Measurements from ENCODE around the gene FSCN2. TPM values are rescaled to one million over a fixed set of nuclear protein-coding genes. Genes with fewer than 3 reads are reported as not detected.
A peak's percentile ranks its signal among the peaks of the same experiment; 100 is the strongest.
"Not testable (repeated sequence)": the region's sequence is repeated elsewhere in the genome, so short reads cannot be mapped to it uniquely, and the experiment has no call there.

The FSCN2 gene
- total and polyA plus RNA-seq, 5 experiments from 2014 or later, result 0.96 to 2.0 TPM; not detected in 3

- no peak overlapping the region for H3K27ac Mint-ChIP-seq
- no peak for DNase-seq
- ATAC-seq, result no peak
- no peaks in the 10 kb centered on the region for H3K9me3 Mint-ChIP-seq
- no peak overlapping the region for H3K4me3 Mint-ChIP-seq
- POLR2A ChIA-PET, result interaction anchor here (0.8 kb wide), 1 partner anchor 26 kb away, joined by 3 read pairs; no protein-coding TSS in a partner anchor
- no peaks in the 10 kb centered on the region for H3K27me3 Mint-ChIP-seq
- peaks cover 0 to 69% (median 13%) of the 10 kb centered on the region in 3 donors for H3K36me3 Mint-ChIP-seq
- H3K4me1 Mint-ChIP-seq, result peaks cover 12 to 30% (median 16%) of the 10 kb centered on the region in 4 donors
These were observed 53.6 kb downstream of the FSCN2 start for GRCh38 chr17:81581758-81582157.

- Mint-ChIP-seq H3K27me3 (no peaks in the 10 kb centered on the region), H3K4me3 (no peak overlapping the region), H3K27ac (no peak overlapping the region), H3K4me1 (peaks cover 10 to 27% (median 14%) of the 10 kb centered on the region in 4 donors), H3K36me3 (peaks cover 0 to 71% (median 13%) of the 10 kb centered on the region in 3 donors), H3K9me3 (no peaks in the 10 kb centered on the region)
- POLR2A ChIA-PET, result interaction anchor here (0.8 kb wide), 1 partner anchor 27 kb away, joined by 3 read pairs; no protein-coding TSS in a partner anchor
- ATAC-seq, result no peak
- DNase-seq, result no peak
These were observed 54.2 kb downstream of the FSCN2 start for GRCh38 chr17:81582341-81582740.

- no peak overlapping the region for H3K4me3 Mint-ChIP-seq
These were observed 54.6 kb downstream of the FSCN2 start for GRCh38 chr17:81582749-81583148.

GRCh38 chr17:81583589-81584342 is 55.6 kb downstream of the FSCN2 start:
- Mint-ChIP-seq H3K36me3 (peaks cover 0 to 73% (median 17%) of the 10 kb centered on the region in 3 donors), H3K4me1 (peaks cover 0 to 15% (median 9%) of the 10 kb centered on the region in 4 donors), H3K27me3 (no peaks in the 10 kb centered on the region), H3K27ac (peak overlapping the region in 2 of 10 donors; percentile 49 to 59), H3K4me3 (no peak overlapping the region), H3K9me3 (no peaks in the 10 kb centered on the region)
- ATAC-seq (no peak), DNase-seq (no peak)
- POLR2A ChIA-PET, result no interaction called here

More at GRCh38 chr17:81582749-81583148, 54.6 kb downstream of the FSCN2 start:
- Mint-ChIP-seq H3K9me3 (no peaks in the 10 kb centered on the region), H3K36me3 (peaks cover 0 to 70% (median 10%) of the 10 kb centered on the region in 3 donors), H3K27me3 (no peaks in the 10 kb centered on the region), H3K4me1 (peaks cover 7 to 23% (median 11%) of the 10 kb centered on the region in 4 donors), H3K27ac (no peak overlapping the region)
- ATAC-seq (no peak), DNase-seq (no peak)
- POLR2A ChIA-PET, result no interaction called here

- H3K27me3 Mint-ChIP-seq, DNase-seq, ATAC-seq, H3K4me1 Mint-ChIP-seq, H3K4me3 Mint-ChIP-seq, POLR2A ChIA-PET, H3K9me3 Mint-ChIP-seq: not testable (repeated sequence)
- H3K27ac Mint-ChIP-seq, result peak overlapping the region in 1 of 10 donors; percentile 34
- H3K36me3 Mint-ChIP-seq, result peaks cover 0 to 78% (median 18%) of the 10 kb centered on the region in 3 donors
These were observed 56.6 kb downstream of the FSCN2 start for GRCh38 chr17:81584771-81585170.

- no peak overlapping the region for H3K27ac Mint-ChIP-seq
- peaks cover 0 to 84% (median 16%) of the 10 kb centered on the region in 3 donors for H3K36me3 Mint-ChIP-seq
- no peaks in the 10 kb centered on the region for H3K9me3 Mint-ChIP-seq
- H3K4me1 Mint-ChIP-seq, result peaks cover 0 to 4% (median under 1%) of the 10 kb centered on the region in 4 donors
- POLR2A ChIA-PET, result interaction anchor here (0.5 kb wide), 1 partner anchor 82 kb away, joined by 3 read pairs; no protein-coding TSS in a partner anchor
- no peak for ATAC-seq
- no peak for DNase-seq
- H3K27me3 Mint-ChIP-seq, result no peaks in the 10 kb centered on the region
- H3K4me3 Mint-ChIP-seq, result no peak overlapping the region
These were observed 57.9 kb downstream of the FSCN2 start for GRCh38 chr17:81586096-81586495.

Other genes with a start within 250 kb of the FSCN2 start
- 10 to 100 TPM; 59.3 to 60.9 TPM for gene SLC38A10, start 233.1 kb upstream of the FSCN2 start, total RNA-seq
- gene SLC38A10, start 233.1 kb upstream of the FSCN2 start, polyA plus RNA-seq, result 10 to 100 TPM; 32.6 to 53.8 (median 39.7) TPM
- not detected for gene BAHCC1, start 132.9 kb upstream of the FSCN2 start, total RNA-seq
- gene BAHCC1, start 132.9 kb upstream of the FSCN2 start, polyA plus RNA-seq, result not detected
- 1,000 to 10,000 TPM; 1,189 to 1,230 TPM for gene ACTG1, start 15.6 kb upstream of the FSCN2 start, total RNA-seq
- gene ACTG1, start 15.6 kb upstream of the FSCN2 start, polyA plus RNA-seq, result 1,000 to 10,000 TPM; 1,334 to 1,669 (median 1,595) TPM
- 10 to 100 TPM; 52.5 to 55.9 TPM for gene FAAP100, start 24.0 kb downstream of the FSCN2 start, total RNA-seq
- gene FAAP100, start 24.0 kb downstream of the FSCN2 start, polyA plus RNA-seq, result 10 to 100 TPM in 2 of 3 donors, 1 to 10 TPM in 1; 9.1 to 17.4 (median 11.7) TPM
- 100 to 1,000 TPM in 1 of 2 experiments, 10 to 100 TPM in 1; 91.1 to 101 TPM for gene NPLOC4, start 108.7 kb downstream of the FSCN2 start, total RNA-seq
- 10 to 100 TPM; 46.3 to 57.8 (median 51.2) TPM for gene NPLOC4, start 108.7 kb downstream of the FSCN2 start, polyA plus RNA-seq
- under 1 TPM; 0.80 to 0.86 TPM for gene TSPAN10, start 108.8 kb downstream of the FSCN2 start, total RNA-seq
- gene TSPAN10, start 108.8 kb downstream of the FSCN2 start, polyA plus RNA-seq, result 1 to 10 TPM in 2 of 3 donors, under 1 TPM in 1; 0.83 to 4.0 (median 1.6) TPM
- 1 to 10 TPM; 5.8 to 7.8 TPM for gene PDE6G, start 128.2 kb downstream of the FSCN2 start, total RNA-seq
- 10 to 100 TPM in 2 of 3 donors, 1 to 10 TPM in 1; 4.6 to 19.6 (median 15.3) TPM for gene PDE6G, start 128.2 kb downstream of the FSCN2 start, polyA plus RNA-seq
- 10 to 100 TPM; 69.4 to 71.7 TPM for gene OXLD1, start 138.2 kb downstream of the FSCN2 start, total RNA-seq
- 100 to 1,000 TPM in 1 of 3 donors, 10 to 100 TPM in 2; 67.6 to 110 (median 98.3) TPM for gene OXLD1, start 138.2 kb downstream of the FSCN2 start, polyA plus RNA-seq
- gene CCDC137, start 138.4 kb downstream of the FSCN2 start, total RNA-seq, result 10 to 100 TPM; 23.5 to 30.2 TPM
- gene CCDC137, start 138.4 kb downstream of the FSCN2 start, polyA plus RNA-seq, result 10 to 100 TPM; 11.0 to 23.9 (median 11.1) TPM
- gene ARL16, start 155.4 kb downstream of the FSCN2 start, total RNA-seq, result 10 to 100 TPM; 23.4 to 26.8 TPM
- gene ARL16, start 155.4 kb downstream of the FSCN2 start, polyA plus RNA-seq, result 10 to 100 TPM; 26.0 to 39.3 (median 32.9) TPM
- gene HGS, start 155.6 kb downstream of the FSCN2 start, total RNA-seq, result 100 to 1,000 TPM; 151 to 154 TPM
- gene HGS, start 155.6 kb downstream of the FSCN2 start, polyA plus RNA-seq, result 10 to 100 TPM; 15.4 to 31.1 (median 21.7) TPM
- 10 to 100 TPM; 23.8 to 25.9 TPM for gene MRPL12, start 175.0 kb downstream of the FSCN2 start, total RNA-seq
- 10 to 100 TPM; 48.0 to 60.2 (median 48.0) TPM for gene MRPL12, start 175.0 kb downstream of the FSCN2 start, polyA plus RNA-seq
- gene SLC25A10, start 183.9 kb downstream of the FSCN2 start, total RNA-seq, result 1 to 10 TPM; 6.0 to 6.1 TPM
- 1 to 10 TPM; 2.3 to 4.4 (median 2.3) TPM for gene SLC25A10, start 183.9 kb downstream of the FSCN2 start, polyA plus RNA-seq